OCI-LY1 (cell line): Measurements from ENCODE around the gene ATP6AP1.

ENCODE experiments used
- EZH2 ChIP-seq: fragments of 200-600 bp; sonication (generic), shearing (Covaris generic); IDR thresholded peaks from 2 replicates; pipeline ENCODE4 v1.8.0; 2017; ENCODE audit warnings: borderline replicate concordance, mixed run types, mild to moderate bottlenecking, antibody characterized with exemption, low read length, moderate library complexity, mixed read lengths
- TF ChIP-seq, protein P1 (sequence below): fragments of 200-600 bp; sonication (generic), shearing (Covaris generic); IDR thresholded peaks from 2 replicates; pipeline ENCODE4 v1.5.1; 2017; ENCODE audit warnings: mild to moderate bottlenecking, antibody characterized with exemption, low read length, moderate library complexity, mixed read lengths

DNA sequence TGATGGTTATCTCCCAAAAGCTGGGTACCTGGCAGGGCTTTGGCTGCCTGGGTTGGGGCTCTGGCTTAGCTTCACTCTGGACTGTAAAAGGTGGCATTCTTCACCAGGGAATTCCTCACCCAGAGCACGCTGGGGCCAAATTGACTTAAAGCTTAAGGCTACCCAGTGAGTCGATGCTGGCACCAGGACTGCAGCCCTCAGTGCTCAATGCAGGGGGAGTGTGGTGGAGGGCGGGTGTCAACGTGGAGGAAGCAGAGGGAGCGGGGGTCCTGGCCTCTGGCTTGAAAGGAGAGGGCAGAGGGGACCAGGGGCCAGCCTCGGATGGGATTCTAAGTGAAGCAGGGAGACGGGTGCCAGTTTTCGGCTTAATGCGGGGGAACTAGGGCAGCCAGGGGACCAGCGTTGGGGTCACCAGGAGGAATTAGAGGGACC is 15.0 kb downstream of the ATP6AP1 start:
- TF ChIP-seq, protein P1, sequence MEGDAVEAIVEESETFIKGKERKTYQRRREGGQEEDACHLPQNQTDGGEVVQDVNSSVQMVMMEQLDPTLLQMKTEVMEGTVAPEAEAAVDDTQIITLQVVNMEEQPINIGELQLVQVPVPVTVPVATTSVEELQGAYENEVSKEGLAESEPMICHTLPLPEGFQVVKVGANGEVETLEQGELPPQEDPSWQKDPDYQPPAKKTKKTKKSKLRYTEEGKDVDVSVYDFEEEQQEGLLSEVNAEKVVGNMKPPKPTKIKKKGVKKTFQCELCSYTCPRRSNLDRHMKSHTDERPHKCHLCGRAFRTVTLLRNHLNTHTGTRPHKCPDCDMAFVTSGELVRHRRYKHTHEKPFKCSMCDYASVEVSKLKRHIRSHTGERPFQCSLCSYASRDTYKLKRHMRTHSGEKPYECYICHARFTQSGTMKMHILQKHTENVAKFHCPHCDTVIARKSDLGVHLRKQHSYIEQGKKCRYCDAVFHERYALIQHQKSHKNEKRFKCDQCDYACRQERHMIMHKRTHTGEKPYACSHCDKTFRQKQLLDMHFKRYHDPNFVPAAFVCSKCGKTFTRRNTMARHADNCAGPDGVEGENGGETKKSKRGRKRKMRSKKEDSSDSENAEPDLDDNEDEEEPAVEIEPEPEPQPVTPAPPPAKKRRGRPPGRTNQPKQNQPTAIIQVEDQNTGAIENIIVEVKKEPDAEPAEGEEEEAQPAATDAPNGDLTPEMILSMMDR: no peak
- no peak for TF ChIP-seq EZH2
